H9 (cell line): ENCODE data around the gene PRAMEF26. TPM values are rescaled to one million over a fixed set of nuclear protein-coding genes. Genes with fewer than 3 reads are reported as not detected.
"Not testable (repeated sequence)": the region's sequence is repeated elsewhere in the genome, so short reads cannot be mapped to it uniquely, and the experiment has no call there.

Experiments used
- DNase-seq: peaks from one replicate; pipeline ENCODE4 v3.0.0-alpha.2; 2017
- H2AFZ ChIP-seq: one replicate; pipeline ENCODE4 v1.6.1; 2013; ENCODE audit warnings: mild to moderate bottlenecking, low read length, control low read depth, moderate library complexity
- H2AK5ac ChIP-seq: 2 replicates; pipeline ENCODE4 v1.6.1; 2013; ENCODE audit warnings: low read length, control low read depth, mixed read lengths; ENCODE audit not compliant: insufficient read length
- H2BK120ac ChIP-seq: one replicate; pipeline ENCODE4 v1.6.1; 2013; ENCODE audit warnings: low read depth, mild to moderate bottlenecking, low read length, control low read depth, inconsistent platforms; ENCODE audit not compliant: poor library complexity, severe bottlenecking
- H2BK12ac ChIP-seq: 2 replicates; pipeline ENCODE4 v1.6.1; 2013; ENCODE audit warnings: low read length, control low read depth, mixed read lengths, low read depth; ENCODE audit not compliant: insufficient read length
- H2BK15ac ChIP-seq: 2 replicates; pipeline ENCODE4 v1.6.1; 2013; ENCODE audit warnings: low read depth, low read length, control low read depth
- H2BK20ac ChIP-seq: one replicate; pipeline ENCODE4 v1.6.1; 2013; ENCODE audit warnings: low read depth, mild to moderate bottlenecking, low read length, control low read depth, inconsistent platforms; ENCODE audit not compliant: poor library complexity, severe bottlenecking
- H2BK5ac ChIP-seq: 2 replicates; pipeline ENCODE4 v1.6.1; 2013; ENCODE audit warnings: low read length, control low read depth, mixed read lengths; ENCODE audit not compliant: insufficient read length
- H3K14ac ChIP-seq: 2 replicates; pipeline ENCODE4 v1.6.1; 2013; ENCODE audit warnings: low read length, control low read depth; ENCODE audit not compliant: insufficient read depth
- H3K18ac ChIP-seq: 2 replicates; pipeline ENCODE4 v1.6.1; 2013; ENCODE audit warnings: low read depth, mild to moderate bottlenecking, mixed read lengths, low read length, control low read depth; ENCODE audit not compliant: insufficient read length
- H3K23ac ChIP-seq: 2 replicates; pipeline ENCODE4 v1.6.1; 2013; ENCODE audit warnings: low read length, control low read depth, mixed read lengths, low read depth; ENCODE audit not compliant: insufficient read length
- H3K23me2 ChIP-seq: 2 replicates; pipeline ENCODE4 v1.6.1; 2013; ENCODE audit warnings: low read depth, mild to moderate bottlenecking, mixed read lengths, low read length, control low read depth; ENCODE audit not compliant: insufficient read length, poor library complexity, severe bottlenecking
- H3K27ac ChIP-seq: 2 replicates; pipeline ENCODE4 v1.5.1; 2013; ENCODE audit warnings: low read length, control low read depth, mixed read lengths, low read depth; ENCODE audit not compliant: insufficient read length
- H3K27me3 ChIP-seq: 2 replicates; pipeline ENCODE4 v1.6.1; 2013; ENCODE audit warnings: low read length, control low read depth, inconsistent platforms; ENCODE audit not compliant: insufficient read depth
- H3K4ac ChIP-seq: 2 replicates; pipeline ENCODE4 v1.6.1; 2013; ENCODE audit warnings: low read depth, mild to moderate bottlenecking, control low read depth, inconsistent platforms, low read length, moderate library complexity
- H3K4me1 ChIP-seq: 2 replicates; pipeline ENCODE4 v1.6.1; 2013; ENCODE audit warnings: low read length, control low read depth, inconsistent platforms; ENCODE audit not compliant: insufficient read depth
- H3K4me2 ChIP-seq: 2 replicates; pipeline ENCODE4 v1.6.1; 2013; ENCODE audit warnings: low read length, control low read depth, mixed read lengths; ENCODE audit not compliant: insufficient read length, insufficient read depth
- H3K56ac ChIP-seq: 2 replicates; pipeline ENCODE4 v1.6.1; 2013; ENCODE audit warnings: low read depth, mild to moderate bottlenecking, mixed read lengths, low read length, control low read depth; ENCODE audit not compliant: insufficient read length
- H3K79me1 ChIP-seq: 2 replicates; pipeline ENCODE4 v1.6.1; 2013; ENCODE audit warnings: low read depth, mild to moderate bottlenecking, moderate library complexity, low read length, control low read depth, inconsistent platforms; ENCODE audit not compliant: insufficient read depth, poor library complexity, severe bottlenecking
- H3K79me2 ChIP-seq: 2 replicates; pipeline ENCODE4 v1.6.1; 2013; ENCODE audit warnings: low read length, control low read depth, inconsistent platforms; ENCODE audit not compliant: insufficient read depth
- H3K9ac ChIP-seq: 2 replicates; pipeline ENCODE4 v1.6.1; 2013; ENCODE audit warnings: low read length, control low read depth, mixed read lengths; ENCODE audit not compliant: insufficient read length; ENCODE audit errors: extremely low read depth
- H3K9me3 ChIP-seq: one replicate; pipeline ENCODE4 v1.6.1; 2013; ENCODE audit warnings: low read depth, low read length, inconsistent platforms; ENCODE audit not compliant: control insufficient read depth
- H3T11ph ChIP-seq: one replicate; pipeline ENCODE4 v1.6.1; 2013; ENCODE audit warnings: mild to moderate bottlenecking, low read length, control low read depth, inconsistent platforms
- H4K20me1 ChIP-seq: one replicate; pipeline ENCODE4 v1.6.1; 2013; ENCODE audit not compliant: control insufficient read depth, insufficient read length, insufficient read depth
- H4K5ac ChIP-seq: 2 replicates; pipeline ENCODE4 v1.6.1; 2013; ENCODE audit warnings: low read depth, mild to moderate bottlenecking, mixed read lengths, low read length, control low read depth; ENCODE audit not compliant: insufficient read length
- H4K8ac ChIP-seq: replicated peaks from 2 replicates; pipeline ENCODE4 v1.6.1; 2013; ENCODE audit warnings: low read length, control low read depth, mixed read lengths, low read depth; ENCODE audit not compliant: insufficient read length
- H4K91ac ChIP-seq: 2 replicates; pipeline ENCODE4 v1.6.1; 2013; ENCODE audit warnings: low read depth, mild to moderate bottlenecking, moderate library complexity, mixed read lengths, low read length, control low read depth; ENCODE audit not compliant: insufficient read length
- H3K27ac Mint-ChIP-seq, 3 experiments: 2 replicates in 2 of 3; 3 replicates in 1 of 3; pipeline ENCODE4 v1.8.0; 2020 to 2021; ENCODE audit warnings: mixed read lengths in 3 of 3, mild to moderate bottlenecking in 1 of 3, moderate library complexity in 1 of 3
- H3K27me3 Mint-ChIP-seq: 2 replicates; pipeline ENCODE4 v1.8.0; 2021; ENCODE audit warnings: low read depth, mild to moderate bottlenecking, moderate library complexity, mixed read lengths
- H3K36me3 Mint-ChIP-seq, 3 experiments: 2 replicates in 2 of 3; 3 replicates in 1 of 3; pipeline ENCODE4 v1.8.0; 2020 to 2021; ENCODE audit warnings: low read depth in 3 of 3, mixed read lengths in 3 of 3; ENCODE audit not compliant: insufficient read depth in 1 of 3
- H3K4me1 Mint-ChIP-seq, 2 experiments: 2 replicates each; pipeline ENCODE4 v1.8.0; 2020; ENCODE audit warnings: mixed read lengths in 2 of 2
- H3K4me3 Mint-ChIP-seq, 2 experiments: 2 replicates in 1 of 2; 3 replicates in 1 of 2; pipeline ENCODE4 v1.8.0; 2020 to 2021; ENCODE audit warnings: mild to moderate bottlenecking in 2 of 2, mixed read lengths in 2 of 2, moderate library complexity in 1 of 2
- H3K9me3 Mint-ChIP-seq, 2 experiments: 2 replicates in 1 of 2; 3 replicates in 1 of 2; pipeline ENCODE4 v1.8.0; 2020; ENCODE audit warnings: mild to moderate bottlenecking in 2 of 2, mixed read lengths in 2 of 2, moderate library complexity in 1 of 2
- WGBS: extraction: QIAGEN DNeasy Blood & Tissue Kit; methylation state at CpG from one replicate; pipeline ENCODE4 v1.1.7; 2013; ENCODE audit warnings: missing lambda C conversion rate, low lambda C conversion rate, mixed read lengths; ENCODE audit not compliant: insufficient read length; ENCODE audit errors: extremely low coverage; 5-methylcytosine and 5-hydroxymethylcytosine counted together
- total RNA-seq: library from RNA; stranded (reverse); gene quantifications from 2 replicates; pipeline ENCODE4 v1.2.1, GENCODE V29; 2021

The PRAMEF26 gene
- total RNA-seq, 1 experiment from 2014 or later: not detected

- not testable (repeated sequence) for H3K79me2 ChIP-seq, H3K9me3 ChIP-seq, H3K18ac ChIP-seq, H3K56ac ChIP-seq, H3K27ac ChIP-seq, H2BK15ac ChIP-seq, H2BK120ac ChIP-seq, H3K27me3 ChIP-seq, H3K23me2 ChIP-seq, H2AFZ ChIP-seq, DNase-seq, H4K8ac ChIP-seq, H3K4me2 ChIP-seq, H3K27ac Mint-ChIP-seq, H4K91ac ChIP-seq, H4K20me1 ChIP-seq, H3K23ac ChIP-seq, H2BK12ac ChIP-seq, H2AK5ac ChIP-seq, H3K27me3 Mint-ChIP-seq, H3K9me3 Mint-ChIP-seq, H3T11ph ChIP-seq, H2BK5ac ChIP-seq, H3K4ac ChIP-seq, H3K14ac ChIP-seq, H3K4me1 ChIP-seq, H3K4me1 Mint-ChIP-seq, H3K36me3 Mint-ChIP-seq, H3K9ac ChIP-seq, H2BK20ac ChIP-seq, H3K4me3 Mint-ChIP-seq, H3K79me1 ChIP-seq, H4K5ac ChIP-seq
- no CpG with 5 or more reads among the region's 2 CpGs for WGBS
Measured at GRCh38 chr1:13171548-13171947, 15.7 kb upstream of the PRAMEF26 start, which contains the start of gene PRAMEF9. PRAMEF9 (plus strand) TSS chr1:13171848; CDS start chr1:13175281, 3,433 bp downstream.

DNA sequence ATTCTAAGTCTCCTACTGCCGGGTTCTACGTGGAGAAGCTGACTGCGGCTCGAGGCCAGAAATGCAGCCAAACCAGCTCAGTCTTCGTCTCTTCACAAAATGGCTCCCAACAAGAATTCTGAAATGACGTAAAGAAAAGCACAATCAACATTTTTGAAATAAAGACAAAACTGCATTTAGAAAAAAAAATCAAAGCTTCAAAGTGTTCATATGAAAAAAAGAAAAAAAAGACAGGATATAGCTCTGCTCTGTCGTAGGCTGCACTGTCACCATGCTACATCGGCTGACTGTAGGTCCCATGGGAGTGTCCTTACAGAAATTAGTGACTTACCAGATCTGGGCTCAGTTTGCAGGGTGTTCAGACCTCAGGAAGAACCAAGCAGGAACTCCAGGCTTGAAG is 9.7 kb upstream of the PRAMEF26 start, which contains the start of gene HNRNPCL4:
Gene HNRNPCL4 (minus strand): TSS at position 101 of the 400 bp plus-strand sequence. CDS start 164 bp downstream, outside the sequence.
- not testable (repeated sequence) for H2BK5ac ChIP-seq, H3K56ac ChIP-seq, H2BK15ac ChIP-seq, H2BK12ac ChIP-seq, H3K4me1 ChIP-seq, H3K79me1 ChIP-seq, H4K8ac ChIP-seq, H4K5ac ChIP-seq, H3K18ac ChIP-seq, H3K36me3 Mint-ChIP-seq, H3K4ac ChIP-seq, H4K20me1 ChIP-seq, H3K9me3 Mint-ChIP-seq, H4K91ac ChIP-seq, H3K14ac ChIP-seq, H3K27ac ChIP-seq, H3K9me3 ChIP-seq, H2AFZ ChIP-seq, H3K27ac Mint-ChIP-seq, H3K23ac ChIP-seq, DNase-seq, H3K4me1 Mint-ChIP-seq, H3K27me3 Mint-ChIP-seq, H3K79me2 ChIP-seq, H3T11ph ChIP-seq, H3K23me2 ChIP-seq, H3K27me3 ChIP-seq, H2BK120ac ChIP-seq, H2BK20ac ChIP-seq, H3K4me2 ChIP-seq, H2AK5ac ChIP-seq, H3K9ac ChIP-seq, H3K4me3 Mint-ChIP-seq
- no CpG with 5 or more reads among the region's 8 CpGs for WGBS
